Measurements from ENCODE around the gene CAMSAP2.
A peak's percentile ranks its signal among the peaks of the same experiment; 100 is the strongest.

The CAMSAP2 gene

GRCh38 chr1:200738327-200738948 is at the start of gene CAMSAP2:
CAMSAP2 (plus strand) TSS chr1:200738893; CDS start chr1:200739828, 935 bp downstream.
- DNase-seq (ENCODE audit: low spot score), result peak; percentile 60

GRCh38 chr1:200692316-200692715 is 46.4 kb upstream of the CAMSAP2 start:
- DNase-seq (ENCODE audit: low spot score), result no peak

- DNase-seq (ENCODE audit: low spot score), result no peak
These were observed 45.4 kb upstream of the CAMSAP2 start for GRCh38 chr1:200693327-200693726.

- DNase-seq (ENCODE audit: low spot score), result no peak
These were observed 44.0 kb upstream of the CAMSAP2 start for GRCh38 chr1:200694738-200695137.

GRCh38 chr1:200699871-200700270 is 38.8 kb upstream of the CAMSAP2 start:
- no peak for DNase-seq (ENCODE audit: low spot score)

- no peak for DNase-seq (ENCODE audit: low spot score)
These were observed 33.6 kb upstream of the CAMSAP2 start for GRCh38 chr1:200704986-200705500.

GRCh38 chr1:200706111-200706814 is 32.4 kb upstream of the CAMSAP2 start:
- DNase-seq (ENCODE audit: low spot score), result no peak

- no peak for DNase-seq (ENCODE audit: low spot score)
These were observed 31.6 kb upstream of the CAMSAP2 start for GRCh38 chr1:200707116-200707515.

- DNase-seq (ENCODE audit: low spot score), result no peak
These were observed 30.5 kb upstream of the CAMSAP2 start for GRCh38 chr1:200708161-200708560.

GRCh38 chr1:200708769-200709168 is 29.9 kb upstream of the CAMSAP2 start:
- no peak for DNase-seq (ENCODE audit: low spot score)

GRCh38 chr1:200710166-200710565 is 28.5 kb upstream of the CAMSAP2 start:
- DNase-seq (ENCODE audit: low spot score), result no peak

- DNase-seq (ENCODE audit: low spot score), result no peak
These were observed 24.0 kb upstream of the CAMSAP2 start for GRCh38 chr1:200714504-200715187.

- DNase-seq (ENCODE audit: low spot score), result no peak
These were observed 18.5 kb upstream of the CAMSAP2 start for GRCh38 chr1:200720199-200720598.

- no peak for DNase-seq (ENCODE audit: low spot score)
These were observed 14.6 kb upstream of the CAMSAP2 start for GRCh38 chr1:200724064-200724463.

- DNase-seq (ENCODE audit: low spot score), result no peak
These were observed 11.4 kb upstream of the CAMSAP2 start for GRCh38 chr1:200727257-200727656.

GRCh38 chr1:200729863-200730262 is 8.8 kb upstream of the CAMSAP2 start:
- DNase-seq (ENCODE audit: low spot score), result no peak

- DNase-seq (ENCODE audit: low spot score), result no peak
These were observed 6.9 kb upstream of the CAMSAP2 start for GRCh38 chr1:200731654-200732332.

- DNase-seq (ENCODE audit: low spot score), result no peak
These were observed 6.3 kb upstream of the CAMSAP2 start for GRCh38 chr1:200732438-200732837.

GRCh38 chr1:200733907-200734306 is 4.8 kb upstream of the CAMSAP2 start:
- DNase-seq (ENCODE audit: low spot score), result no peak

GRCh38 chr1:200737647-200738291 is 924 bp upstream of the CAMSAP2 start:
- no peak for DNase-seq (ENCODE audit: low spot score)

- peak; percentile 32 for DNase-seq (ENCODE audit: low spot score)
These were observed 407 bp downstream of the CAMSAP2 start for GRCh38 chr1:200738949-200739651.
